ENCODE measurements around the gene SAMD14. TPM values are rescaled to one million over a fixed set of nuclear protein-coding genes. Genes with fewer than 3 reads are reported as not detected.

The SAMD14 gene
- total and polyA plus RNA-seq, 12 donors: 1.1 to 12.6 (median 3.3) TPM

DNA sequence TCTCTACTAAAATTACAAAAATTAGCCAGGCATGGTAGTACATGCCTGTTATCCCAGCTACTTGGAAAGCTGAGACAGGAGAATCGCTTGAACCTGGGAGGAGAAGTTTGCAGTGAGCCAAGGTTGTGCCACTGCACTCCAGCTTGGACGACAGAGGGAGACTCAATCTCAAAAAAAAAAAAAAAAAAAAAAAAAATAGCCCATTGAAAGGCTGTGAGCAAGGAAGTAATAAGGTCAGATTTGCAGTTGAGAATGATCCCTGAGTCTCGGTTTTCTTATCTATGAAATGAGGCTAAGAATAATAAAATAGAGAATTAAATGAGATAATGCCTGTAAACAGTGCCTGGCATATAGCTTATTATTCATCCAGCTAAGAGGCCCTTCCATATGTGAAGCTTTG, 36.2 kb downstream of the SAMD14 start:
- intact Hi-C loops (cut with DNase I): no loop called here
- Histone ChIP-seq H3K4me1 (replicated peaks in 1 of 2) (peaks cover 9 to 10% of the 10 kb centered on the region in 2 donors), H3K27me3 (no peaks in the 10 kb centered on the region), H3K27ac (peak overlapping the region in 4 of 5 donors; percentile 50 to 84 (median 80)), H3K36me3 (replicated peaks in 1 of 2) (peaks cover 0 to 25% of the 10 kb centered on the region in 2 donors), H3K4me3 (no peak overlapping the region), H3K9me3 (replicated peaks in 1 of 3) (no peaks in the 10 kb centered on the region)
- TF ChIP-seq, protein P1, sequence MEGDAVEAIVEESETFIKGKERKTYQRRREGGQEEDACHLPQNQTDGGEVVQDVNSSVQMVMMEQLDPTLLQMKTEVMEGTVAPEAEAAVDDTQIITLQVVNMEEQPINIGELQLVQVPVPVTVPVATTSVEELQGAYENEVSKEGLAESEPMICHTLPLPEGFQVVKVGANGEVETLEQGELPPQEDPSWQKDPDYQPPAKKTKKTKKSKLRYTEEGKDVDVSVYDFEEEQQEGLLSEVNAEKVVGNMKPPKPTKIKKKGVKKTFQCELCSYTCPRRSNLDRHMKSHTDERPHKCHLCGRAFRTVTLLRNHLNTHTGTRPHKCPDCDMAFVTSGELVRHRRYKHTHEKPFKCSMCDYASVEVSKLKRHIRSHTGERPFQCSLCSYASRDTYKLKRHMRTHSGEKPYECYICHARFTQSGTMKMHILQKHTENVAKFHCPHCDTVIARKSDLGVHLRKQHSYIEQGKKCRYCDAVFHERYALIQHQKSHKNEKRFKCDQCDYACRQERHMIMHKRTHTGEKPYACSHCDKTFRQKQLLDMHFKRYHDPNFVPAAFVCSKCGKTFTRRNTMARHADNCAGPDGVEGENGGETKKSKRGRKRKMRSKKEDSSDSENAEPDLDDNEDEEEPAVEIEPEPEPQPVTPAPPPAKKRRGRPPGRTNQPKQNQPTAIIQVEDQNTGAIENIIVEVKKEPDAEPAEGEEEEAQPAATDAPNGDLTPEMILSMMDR (IDR thresholded peaks at IDR 0.05): no peak
- no peak for TF ChIP-seq POLR2A (IDR thresholded peaks at IDR 0.05)
- 13 to 29% (median 21%) methylated on average over 3 of the region's 3 CpGs for WGBS, 4 donors
- DNase-seq: no peak

DNA sequence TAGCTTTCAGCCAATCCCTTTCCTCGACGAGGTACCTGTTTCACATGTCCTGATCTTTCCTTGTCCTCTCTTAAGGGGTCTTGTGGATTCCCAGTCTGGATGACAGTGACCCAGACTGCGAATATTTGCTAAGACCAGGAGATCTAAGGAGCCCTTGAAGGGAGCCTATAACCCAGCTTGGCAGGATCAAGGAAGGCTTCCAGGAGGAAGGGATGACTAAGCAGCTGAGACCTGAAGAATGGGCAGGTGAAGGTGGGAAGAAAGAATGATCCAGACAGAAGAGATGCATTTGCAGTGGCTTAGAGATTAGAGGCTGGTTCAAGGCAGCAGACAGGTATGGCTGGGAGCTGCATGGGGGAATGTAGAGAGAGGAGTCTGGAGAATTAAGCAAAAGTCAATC, 36.7 kb downstream of the SAMD14 start:
- Histone ChIP-seq H3K27ac (peak overlapping the region in 1 of 5 donors; percentile 83), H3K36me3 (replicated peaks in 1 of 2) (peaks cover 0 to 22% of the 10 kb centered on the region in 2 donors), H3K27me3 (no peaks in the 10 kb centered on the region), H3K4me1 (replicated peaks in 1 of 2) (peaks cover 9 to 10% of the 10 kb centered on the region in 2 donors), H3K4me3 (no peak overlapping the region), H3K9me3 (replicated peaks in 1 of 3) (no peaks in the 10 kb centered on the region)
- intact Hi-C loops (cut with DNase I): no loop called here
- TF ChIP-seq POLR2A (IDR thresholded peaks at IDR 0.05): no peak
- TF ChIP-seq, protein P1 (IDR thresholded peaks at IDR 0.05): no peak
- WGBS, 4 donors: 83 to 97% (median 91%) methylated on average over 3 of the region's 3 CpGs
- DNase-seq: no peak

DNA sequence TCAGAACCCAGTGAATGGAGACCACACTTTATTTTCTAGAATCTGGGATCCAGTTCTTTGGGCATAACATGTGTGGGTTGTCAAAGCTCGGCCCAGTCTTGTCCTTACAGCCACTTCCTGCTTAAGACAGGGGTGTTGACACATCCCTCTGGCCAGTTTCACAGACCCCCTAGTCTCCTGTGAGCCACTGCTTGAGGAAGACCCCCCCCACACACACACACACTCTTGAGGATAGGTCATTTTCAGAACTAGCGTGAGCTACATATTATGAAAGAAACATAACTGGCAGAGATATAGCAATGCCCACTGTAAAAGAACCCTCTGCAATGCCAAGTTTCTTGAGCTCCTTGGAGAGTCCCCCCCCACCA, 38.1 kb downstream of the SAMD14 start:
- WGBS, 4 donors: 69 to 90% (median 81%) methylated on average over 2 of the region's 2 CpGs

DNA sequence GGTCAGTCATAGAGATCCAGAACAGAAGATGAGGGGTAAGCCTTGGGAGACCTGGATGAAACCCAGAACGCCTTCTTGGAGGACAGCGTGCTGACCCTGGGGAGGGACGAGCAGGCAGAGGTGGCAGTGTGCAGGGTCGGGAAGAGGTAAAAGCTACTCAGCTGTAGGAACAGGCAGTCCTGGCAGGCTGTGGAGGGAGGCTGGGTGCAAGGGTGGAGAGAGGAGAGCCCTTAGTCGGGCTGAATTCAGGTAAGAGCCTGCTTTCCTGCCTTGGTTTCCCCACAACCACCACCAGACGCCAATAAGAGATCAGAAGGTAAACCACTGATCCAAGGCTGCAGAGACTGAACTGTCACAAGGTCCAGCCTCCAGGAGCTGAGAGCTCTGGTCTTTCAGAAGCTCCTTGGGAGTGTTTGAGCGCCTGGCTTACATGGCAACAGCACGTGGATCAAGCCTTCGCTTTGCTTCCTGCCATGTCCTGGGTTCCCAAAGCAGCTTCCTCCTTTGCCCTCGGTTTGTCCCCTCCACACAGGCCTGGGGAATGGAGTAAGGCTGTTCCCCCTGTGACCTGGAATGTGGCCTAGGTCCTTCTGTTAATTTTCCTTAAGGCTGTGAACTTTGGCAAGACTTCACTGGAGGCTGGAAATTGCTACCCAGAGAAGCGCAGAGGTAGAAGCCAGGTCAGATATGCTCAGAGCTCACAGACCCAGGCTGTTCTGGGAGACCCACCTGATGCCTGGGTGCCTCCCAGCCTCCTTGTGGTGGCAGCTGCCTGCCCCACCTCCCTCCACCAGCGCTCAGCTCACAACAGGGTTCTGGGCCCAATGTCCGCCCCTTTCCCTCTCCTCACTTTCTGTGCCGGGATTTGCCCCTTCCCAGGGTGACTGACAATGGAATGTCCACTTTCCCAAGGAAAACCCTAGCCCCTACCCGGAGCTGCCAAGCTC, 38.7 kb downstream of the SAMD14 start:
- 68 to 74% (median 70%) methylated on average over 14 to 15 of the region's 15 CpGs for WGBS, 4 donors
- TF ChIP-seq, protein P1 (IDR thresholded peaks at IDR 0.05): no peak
- no peak for TF ChIP-seq POLR2A (IDR thresholded peaks at IDR 0.05)
- peaks cover 3 to 5% of the 10 kb centered on the region in 2 donors for H3K4me1 ChIP-seq (replicated peaks in 1 of 2)
- peaks cover 0 to 25% of the 10 kb centered on the region in 2 donors for H3K36me3 ChIP-seq (replicated peaks in 1 of 2)
- no peak overlapping the region for H3K4me3 ChIP-seq
- no peaks in the 10 kb centered on the region for H3K9me3 ChIP-seq (replicated peaks in 1 of 3)
- no peak overlapping the region for H3K27ac ChIP-seq
- no peaks in the 10 kb centered on the region for H3K27me3 ChIP-seq
- intact Hi-C loops (cut with DNase I): no loop called here
- DNase-seq: peak in 1 of 7 donors; percentile 7

More for the DNA sequence above, 38.1 kb downstream of the SAMD14 start:
- H3K27ac ChIP-seq: no peak overlapping the region
- intact Hi-C loops (cut with DNase I): no loop called here
- DNase-seq: no peak
- H3K9me3 ChIP-seq (replicated peaks in 1 of 3): no peaks in the 10 kb centered on the region
- no peak for TF ChIP-seq POLR2A (IDR thresholded peaks at IDR 0.05)
- TF ChIP-seq, protein P1 (IDR thresholded peaks at IDR 0.05): no peak
- no peaks in the 10 kb centered on the region for H3K27me3 ChIP-seq
- H3K36me3 ChIP-seq (replicated peaks in 1 of 2): peaks cover 0 to 25% of the 10 kb centered on the region in 2 donors
- peaks cover 9% of the 10 kb centered on the region in 2 donors for H3K4me1 ChIP-seq (replicated peaks in 1 of 2)
- H3K4me3 ChIP-seq: no peak overlapping the region
